ENCODE data around the gene PLK3. TPM values are rescaled to one million over a fixed set of nuclear protein-coding genes. Genes with fewer than 3 reads are reported as not detected.

Gene PLK3
- total and polyA plus RNA-seq, 10 of the 15 experiments (the other 5 are each of a cell fraction or from before 2014, with no cell fraction given): 1.5 to 23.2 (median 12.1) TPM

GRCh38 chr1:44834328-44834727 lies 34.2 kb downstream of the PLK3 start:
- TF ChIP-seq ASH2L (IDR thresholded peaks at IDR 0.05; ENCODE audit: borderline replicate concordance, low read depth): no peak
- no peak for TF ChIP-seq SMAD1 (IDR thresholded peaks at IDR 0.05; ENCODE audit: low read depth, partially characterized antibody)
- no peak for TF ChIP-seq NR2C1 (IDR thresholded peaks at IDR 0.05)
- Histone ChIP-seq H3K79me2 (ENCODE audit: control insufficient read depth, insufficient read depth, low read length) (no peaks in the 10 kb centered on the region), H2AFZ (ENCODE audit: control insufficient read depth, low read depth, low read length) (no peak overlapping the region), H3K9me3 (replicated peaks; ENCODE audit: control insufficient read depth, insufficient read depth, low read length) (no peaks in the 10 kb centered on the region), H3K4me2 (ENCODE audit: control insufficient read depth, insufficient read depth) (no peak overlapping the region), H3K27me3 (replicated peaks in 1 of 2; ENCODE audit: control insufficient read depth in 2 of 2, insufficient read depth in 2 of 2, low read length in 1 of 2) (no peaks in the 10 kb centered on the region), H4K20me1 (ENCODE audit: control insufficient read depth, insufficient read depth) (no peaks in the 10 kb centered on the region), H3K27ac (ENCODE audit: control insufficient read depth, insufficient read depth) (no peak overlapping the region), H3K4me1 (ENCODE audit: control insufficient read depth, insufficient read depth, low read length) (no peaks in the 10 kb centered on the region), H3K4me3 (no peak overlapping the region), H3K9ac (ENCODE audit: control insufficient read depth, insufficient read depth, low read length) (no peak overlapping the region), H3K36me3 (ENCODE audit: control insufficient read depth in 2 of 2, insufficient read depth in 2 of 2, low read length in 1 of 2) (no peaks in the 10 kb centered on the region)
- DNase-seq (ENCODE audit: low read depth, low spot score) (no peak), FAIRE-seq (no peak), ATAC-seq (no peak)
- in situ Hi-C loops (cut with MboI): loop anchor here (5.0 kb wide), 1 partner anchor 468 kb away; no protein-coding TSS in a partner anchor
- CTCF ChIA-PET: interaction anchor here (0.7 to 3.4 kb wide), 7 partner anchors 8 to 659 kb away, joined by 3 to 15 read pairs (median 4); partner anchors contain the start of gene PLK3
- BruUV-seq (replicated peaks): no TSS peak
- POLR2A ChIA-PET: interaction anchor here (0.7 to 1.0 kb wide), 2 partner anchors 12 to 34 kb away, joined by 3 read pairs; partner anchors contain the start of gene PLK3
- intact Hi-C loops (cut with micrococcal nuclease; ENCODE audit: unreplicated experiment): loop anchor here (2.0 to 10.0 kb wide), 2 partner anchors 150 to 466 kb away; partner anchors contain the start of gene EIF2B3
- RAD21 ChIA-PET (ENCODE audit: unreplicated experiment): interaction anchor here (0.7 to 2.1 kb wide), 2 partner anchors 41 to 179 kb away, joined by 4 to 9 read pairs; no protein-coding TSS in a partner anchor
- SMC1A ChIA-PET (ENCODE audit: uncharacterized antibody, unreplicated experiment): interaction anchor here (0.7 to 2.8 kb wide), 3 partner anchors 14 to 177 kb away, joined by 3 to 13 read pairs (median 3); partner anchors contain the start of genes HECTD3 and UROD
- 63% methylated on average over 7 of the region's 7 CpGs for WGBS (ENCODE audit: insufficient coverage, insufficient replicate concordance, low lambda C conversion rate, missing lambda C conversion rate)

Data from GM12878 (cell line).